A673 (cell line): ENCODE measurements around the gene TEX55. TPM values are rescaled to one million over a fixed set of nuclear protein-coding genes. Genes with fewer than 3 reads are reported as not detected.
"Not testable (repeated sequence)": the region's sequence is repeated elsewhere in the genome, so short reads cannot be mapped to it uniquely, and the experiment has no call there.

Experiments used
- BruUV-seq: library from RNA; stranded (reverse); fragments of 400-500 nt; replicated peaks from 2 replicates; lab custom pipeline; 2021; lab: Mats Ljungman, UMichigan
- CTCF ChIA-PET: fragments of 300-600 bp; sonication (Branson Sonifier 250); formaldehyde crosslinking; loops from one replicate; lab custom pipeline; 2022; ENCODE audit warnings: antibody characterized with exemption; lab: Charles Lee
- POLR2A ChIA-PET: fragments of 300-600 bp; sonication (Branson Sonifier 250); formaldehyde crosslinking; loops from one replicate; lab custom pipeline; 2022; ENCODE audit warnings: antibody characterized with exemption; ENCODE audit not compliant: low non-redundant PET; lab: Charles Lee
- DNase-seq: peaks from one replicate; pipeline ENCODE4 v3.0.0-alpha.2; 2015; ENCODE audit warnings: low spot score
- H3K27ac ChIP-seq: fragments of 200-600 bp; sonication (generic); 2 replicates; pipeline ENCODE4 v1.5.1; 2016; ENCODE audit warnings: mixed run types, low read depth, mild to moderate bottlenecking, mixed read lengths, antibody characterized with exemption, low read length; ENCODE audit not compliant: poor library complexity, severe bottlenecking
- H3K27me3 ChIP-seq: fragments of 200-600 bp; sonication (generic); replicated peaks from 2 replicates; pipeline ENCODE4 v1.6.1; 2017; ENCODE audit warnings: mixed run types, low read depth, mild to moderate bottlenecking, mixed read lengths, antibody characterized with exemption, low read length; ENCODE audit not compliant: insufficient read depth, poor library complexity
- H3K36me3 ChIP-seq: fragments of 200-600 bp; sonication (generic); 2 replicates; pipeline ENCODE4 v1.6.1; 2016; ENCODE audit warnings: mixed run types, mild to moderate bottlenecking, mixed read lengths, antibody characterized with exemption, low read length; ENCODE audit not compliant: insufficient read depth, poor library complexity, severe bottlenecking
- H3K4me1 ChIP-seq: fragments of 200-600 bp; sonication (generic); 2 replicates; pipeline ENCODE4 v1.6.1; 2017; ENCODE audit warnings: mixed run types, mild to moderate bottlenecking, mixed read lengths, antibody characterized with exemption, low read length; ENCODE audit not compliant: insufficient read depth, poor library complexity, severe bottlenecking
- H3K4me3 ChIP-seq: fragments of 200-600 bp; sonication (generic); 2 replicates; pipeline ENCODE4 v1.5.1; 2016; ENCODE audit warnings: low read depth, mixed run types, mild to moderate bottlenecking, mixed read lengths, low read length; ENCODE audit not compliant: poor library complexity, severe bottlenecking
- H3K9me3 ChIP-seq: fragments of 200-600 bp; sonication (generic); 2 replicates; pipeline ENCODE4 v1.6.1; 2016; ENCODE audit warnings: mixed run types, low read depth, mild to moderate bottlenecking, mixed read lengths, antibody characterized with exemption, low read length; ENCODE audit not compliant: poor library complexity, severe bottlenecking
- CTCF ChIP-seq: fragments of 300-800, 200-600 bp; sonication (generic); conservative IDR thresholded peaks from 2 replicates; pipeline ENCODE4 v1.5.1; 2017; ENCODE audit warnings: low read depth, mild to moderate bottlenecking, antibody characterized with exemption, low read length, moderate library complexity, mixed read lengths
- EZH2 ChIP-seq: fragments of 200-600 bp; sonication (generic); IDR thresholded peaks from 2 replicates; pipeline ENCODE4 v1.6.1; 2017; ENCODE audit warnings: borderline replicate concordance, low read depth, mild to moderate bottlenecking, mixed read lengths, antibody characterized with exemption, low read length; ENCODE audit not compliant: poor library complexity, severe bottlenecking
- intact Hi-C: fragments of 100-400 bp; cut with micrococcal nuclease; formaldehyde crosslinking; loops from one replicate; pipeline ENCODE4 v1.10.0; 2022; ENCODE audit not compliant: unreplicated experiment
- total RNA-seq: library from RNA; stranded (reverse); gene quantifications from 2 replicates; pipeline ENCODE4 v1.2.3, GENCODE V29; 2021

TEX55 gene
- total RNA-seq, 1 experiment from 2014 or later, result not detected

GRCh38 chr3:119139360-119139759, 6.6 kb upstream of the TEX55 start:
- POLR2A ChIA-PET, H3K27me3 ChIP-seq, H3K27ac ChIP-seq, intact Hi-C loops, CTCF ChIA-PET, H3K36me3 ChIP-seq, BruUV-seq, H3K9me3 ChIP-seq, H3K4me3 ChIP-seq, DNase-seq, H3K4me1 ChIP-seq: not testable (repeated sequence)

DNA sequence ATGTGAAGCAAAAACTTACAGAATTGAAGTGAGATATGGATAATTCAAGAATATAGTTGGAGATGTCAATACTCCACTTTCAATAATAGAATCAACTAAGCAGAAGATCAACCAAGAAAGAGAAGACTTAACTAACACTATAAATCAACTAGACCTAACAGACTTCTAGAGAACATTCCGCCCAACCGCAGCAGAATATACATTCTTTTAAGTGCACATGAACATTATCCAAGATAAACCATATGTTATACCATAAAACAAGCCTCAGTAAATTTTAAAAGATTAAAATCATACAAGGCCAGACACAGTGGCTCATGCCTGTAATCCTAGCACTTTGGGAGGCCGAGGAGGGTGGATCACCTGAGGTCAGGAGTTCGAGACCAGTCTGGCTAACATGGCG, 5.5 kb upstream of the TEX55 start:
- no peaks in the 10 kb centered on the region for H3K27me3 ChIP-seq
- H3K9me3 ChIP-seq, result no peaks in the 10 kb centered on the region
- no peak overlapping the region for H3K27ac ChIP-seq
- DNase-seq, result no peak
- no peak overlapping the region for H3K4me3 ChIP-seq
- TF ChIP-seq EZH2 (no peak), CTCF (no peak)
- H3K4me1 ChIP-seq, result no peaks in the 10 kb centered on the region
- ChIA-PET POLR2A (no interaction called here), CTCF (no interaction called here)
- BruUV-seq, result no TSS peak
- H3K36me3 ChIP-seq, result no peaks in the 10 kb centered on the region
- intact Hi-C loops, result loop anchor here (10.0 kb wide), 1 partner anchor 244 kb away; no protein-coding TSS in a partner anchor

DNA sequence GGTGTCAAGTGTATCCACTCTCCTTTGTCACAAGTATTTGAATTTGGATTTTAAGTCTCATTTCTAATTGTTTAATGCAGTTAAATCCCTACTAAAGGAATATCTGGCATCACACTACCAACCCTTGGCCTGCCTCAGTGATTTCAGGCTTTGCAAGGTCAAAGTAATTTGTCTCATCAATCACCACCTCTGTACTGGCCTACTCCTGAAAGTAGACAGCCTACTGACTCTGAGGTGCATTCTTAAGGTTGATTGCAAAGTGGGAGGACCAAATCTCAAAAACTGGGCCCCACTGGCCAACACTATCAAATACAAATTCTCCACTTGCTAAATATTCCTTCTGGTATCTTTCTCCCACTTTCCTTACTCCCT, 851 bp upstream of the TEX55 start:
- TF ChIP-seq CTCF, result no peak
- no peak overlapping the region for H3K4me3 ChIP-seq
- no peak for DNase-seq
- H3K9me3 ChIP-seq, result no peaks in the 10 kb centered on the region
- no peaks in the 10 kb centered on the region for H3K36me3 ChIP-seq
- H3K27me3 ChIP-seq, result no peaks in the 10 kb centered on the region
- intact Hi-C loops, result loop anchor here (1.0 to 10.0 kb wide), 3 partner anchors 96 to 532 kb away; partner anchors contain the start of gene COX17
- ChIA-PET CTCF (no interaction called here), POLR2A (no interaction called here)
- BruUV-seq, result no TSS peak
- H3K27ac ChIP-seq, result no peak overlapping the region
- H3K4me1 ChIP-seq, result no peaks in the 10 kb centered on the region
